ENCODE results near the gene SLC20A1. TPM values are rescaled to one million over a fixed set of nuclear protein-coding genes. Genes with fewer than 3 reads are reported as not detected.

The SLC20A1 gene
- total RNA-seq, 1 experiment from 2014 or later, result 123 TPM

DNA sequence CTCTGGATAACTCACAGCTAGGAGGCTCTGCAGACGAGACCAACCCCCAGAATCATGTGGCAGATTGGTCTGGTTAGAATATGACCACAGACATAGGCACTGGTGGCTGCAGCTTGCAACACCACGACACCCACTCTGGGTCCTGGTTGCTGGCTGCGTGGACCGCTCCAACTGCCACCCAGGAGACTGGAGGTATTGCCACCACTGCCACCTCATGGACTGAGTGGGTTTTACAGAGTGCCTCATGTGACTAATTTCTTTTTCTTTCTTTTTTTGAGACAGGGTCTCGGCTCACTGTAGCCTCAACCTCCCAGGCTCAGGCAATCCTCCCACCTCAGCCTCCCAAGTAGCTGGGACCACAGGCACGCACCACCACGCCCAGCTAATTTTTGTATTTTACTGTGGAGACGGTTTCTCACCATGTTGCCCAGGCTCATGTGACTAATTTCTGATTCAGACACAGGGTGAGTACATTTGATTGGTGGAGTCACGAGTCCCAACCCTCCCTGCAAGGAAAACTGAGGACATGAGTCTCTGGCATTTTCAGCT lies 45.2 kb downstream of the SLC20A1 start:
- Mint-ChIP-seq H3K4me3 (no peak overlapping the region), H3K9me3 (no peaks in the 10 kb centered on the region), H3K4me1 (peaks cover 8% of the 10 kb centered on the region in 2 experiments), H3K27me3 (ENCODE audit: low read depth) (no peaks in the 10 kb centered on the region; the same call in 1 of the 2 replicates), H3K36me3 (ENCODE audit: insufficient read depth in 1 of 3, low read depth in 3 of 3) (no peaks in the 10 kb centered on the region), H3K27ac (no peak overlapping the region)
- Histone ChIP-seq H2BK12ac (ENCODE audit: insufficient read length, low read depth, low read length) (no peak overlapping the region), H2BK120ac (ENCODE audit: low read depth, low read length, poor library complexity, severe bottlenecking) (no peak overlapping the region), H2AK5ac (ENCODE audit: insufficient read length, low read length) (no peak overlapping the region), H3K56ac (ENCODE audit: insufficient read length, low read depth, low read length) (no peak overlapping the region), H3K79me2 (ENCODE audit: insufficient read depth, low read length) (no peaks in the 10 kb centered on the region), H3K23me2 (ENCODE audit: insufficient read length, low read depth, low read length, poor library complexity, severe bottlenecking) (no peaks in the 10 kb centered on the region), H3K4me2 (ENCODE audit: insufficient read depth, insufficient read length, low read length) (no peak overlapping the region), H3K9me3 (ENCODE audit: control insufficient read depth, low read depth, low read length) (no peaks in the 10 kb centered on the region), H3K4me1 (ENCODE audit: insufficient read depth, low read length) (peaks cover 2% of the 10 kb centered on the region; the same call in 1 of the 2 replicates), H2AFZ (ENCODE audit: low read length) (no peak overlapping the region), H3K79me1 (ENCODE audit: insufficient read depth, low read depth, low read length, poor library complexity, severe bottlenecking) (no peaks in the 10 kb centered on the region), H3K27me3 (ENCODE audit: insufficient read depth, low read length) (no peaks in the 10 kb centered on the region), H2BK5ac (ENCODE audit: insufficient read length, low read length) (no peak overlapping the region), H3K27ac (ENCODE audit: insufficient read length, low read depth, low read length) (no peak overlapping the region), H3K14ac (ENCODE audit: insufficient read depth, low read length) (no peak overlapping the region; the same call in 1 of the 2 replicates), H3K18ac (ENCODE audit: insufficient read length, low read depth, low read length) (no peak overlapping the region), H4K8ac (replicated peaks; ENCODE audit: insufficient read length, low read depth, low read length) (no peak overlapping the region), H4K5ac (ENCODE audit: insufficient read length, low read depth, low read length) (no peak overlapping the region), H3K4ac (ENCODE audit: low read depth, low read length) (no peak overlapping the region), H2BK15ac (ENCODE audit: low read depth, low read length) (no peak overlapping the region), H3K9ac (ENCODE audit: extremely low read depth, insufficient read length, low read length) (no peak overlapping the region), H4K91ac (ENCODE audit: insufficient read length, low read depth, low read length) (no peak overlapping the region), H3T11ph (ENCODE audit: low read length) (no peak overlapping the region), H2BK20ac (ENCODE audit: low read depth, low read length, poor library complexity, severe bottlenecking) (no peak overlapping the region), H3K23ac (ENCODE audit: insufficient read length, low read depth, low read length) (no peak overlapping the region), H4K20me1 (ENCODE audit: control insufficient read depth, insufficient read depth, insufficient read length) (no peaks in the 10 kb centered on the region)
- TF ChIP-seq CTCF (conservative IDR thresholded peaks at IDR 0.05), result peak; percentile 65
- WGBS (ENCODE audit: extremely low coverage, insufficient read length, low lambda C conversion rate), result no CpG with 5 or more reads among the region's 9 CpGs
- DNase-seq, result peak; percentile 52

Data from H9 (cell line).